Daoy (cell line): Measurements from ENCODE around the gene LIPM. TPM values are rescaled to one million over a fixed set of nuclear protein-coding genes. Genes with fewer than 3 reads are reported as not detected.

Experiments used
- DNase-seq: peaks from one replicate; pipeline ENCODE4 v3.0.0-alpha.2; 2015; ENCODE audit warnings: low read depth
- total RNA-seq: library from RNA; depleted of rRNA; stranded (reverse); fragments of >200 nt; shearing (Covaris generic); gene quantifications from 2 replicates; pipeline ENCODE4 v1.2.3, GENCODE V29; 2014; rRNA removed

The LIPM gene
- total RNA-seq, 1 experiment from 2014 or later, result not detected

DNA sequence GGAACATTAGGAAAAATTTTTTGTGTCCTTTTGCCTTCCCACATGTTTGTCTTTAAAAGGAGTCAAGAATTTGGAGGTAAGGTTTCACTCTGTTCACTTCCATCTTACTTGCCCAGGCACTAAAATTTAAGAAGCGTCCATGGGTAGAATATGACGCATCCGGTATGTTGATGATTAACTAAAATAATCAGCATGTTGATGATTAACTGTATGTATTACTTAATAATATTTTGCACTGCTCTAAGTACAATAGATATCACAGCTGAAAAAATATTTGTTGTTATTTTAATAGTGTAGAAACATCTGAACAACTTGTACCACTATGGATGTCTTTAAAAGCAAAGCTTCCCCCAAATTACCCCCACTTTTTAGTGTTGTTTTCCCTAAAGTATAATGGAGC lies 37.6 kb downstream of the LIPM start:
- no peak for DNase-seq

DNA sequence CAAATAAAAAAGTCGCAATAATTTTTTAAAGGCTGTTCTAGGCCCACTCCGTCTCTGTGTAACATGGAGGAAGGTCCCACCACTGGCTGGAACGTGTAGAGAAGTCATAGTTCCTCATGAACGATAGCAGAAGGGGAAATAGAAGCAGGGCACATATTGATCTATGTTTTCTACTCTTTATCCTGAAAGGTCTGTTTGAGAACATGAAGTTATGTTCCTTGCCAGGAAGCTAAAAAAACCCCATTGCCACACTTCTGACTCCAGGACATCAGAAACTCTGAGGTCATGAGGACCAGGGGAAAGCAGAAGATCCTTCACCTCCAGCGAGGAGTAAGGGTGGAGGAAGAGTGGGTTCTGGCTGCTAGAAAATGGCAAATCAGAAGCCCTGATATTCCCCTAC lies 38.4 kb downstream of the LIPM start:
- no peak for DNase-seq

DNA sequence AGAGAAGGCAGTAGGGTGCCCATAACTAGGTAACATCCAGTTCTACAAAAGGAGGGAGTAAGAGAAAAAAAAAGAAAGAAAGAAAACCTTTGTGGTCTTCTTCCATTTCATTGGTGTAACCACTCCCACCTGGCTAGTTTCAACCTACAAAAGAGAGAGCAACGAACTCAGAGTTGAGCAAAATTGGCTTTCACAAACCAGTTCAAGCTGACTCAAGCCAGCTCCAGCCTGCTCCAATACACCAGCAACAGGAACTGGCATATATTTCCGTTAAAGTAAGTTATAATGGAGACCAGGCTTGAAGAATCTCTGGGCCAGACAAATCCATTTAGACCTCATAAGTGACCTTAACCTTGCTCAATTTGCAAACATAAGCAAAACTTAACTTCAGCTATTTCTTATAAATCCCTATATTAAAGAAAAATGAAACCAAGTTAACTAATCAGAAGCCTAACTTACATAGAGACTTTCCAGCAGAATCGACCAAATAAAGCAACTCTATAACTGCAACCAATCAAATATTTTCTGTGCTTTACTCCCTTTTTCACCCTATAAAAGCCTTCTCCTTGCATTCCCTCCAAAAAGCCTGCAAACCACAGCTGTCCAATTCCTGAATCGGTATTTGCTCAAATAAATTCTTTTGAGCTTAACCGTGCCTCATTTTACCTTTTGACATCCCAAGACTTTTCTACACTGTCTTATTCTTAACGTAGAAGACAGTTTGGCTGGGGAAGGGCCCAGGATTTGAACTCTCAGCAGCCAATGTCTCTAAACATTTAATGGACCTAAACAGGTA lies 39.0 kb downstream of the LIPM start:
- DNase-seq, result no peak

DNA sequence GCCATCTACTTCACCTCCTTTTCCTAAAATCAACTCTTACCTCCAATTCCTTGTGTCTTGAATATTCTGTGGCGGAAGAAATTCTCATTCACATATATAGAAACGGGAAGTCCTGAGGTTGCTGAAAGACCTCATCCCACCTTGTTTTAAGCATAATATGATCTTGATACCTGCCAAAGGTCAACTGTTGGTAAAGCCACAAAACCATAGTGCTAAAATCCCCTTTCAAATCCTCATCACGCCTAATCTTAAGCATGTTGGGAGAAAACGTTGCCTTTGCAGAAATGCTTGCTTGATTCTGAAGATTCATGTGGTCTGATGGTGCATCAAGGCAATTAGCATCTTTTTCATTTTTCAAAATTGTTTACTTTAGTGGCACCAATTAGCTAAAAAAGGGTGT lies 40.6 kb downstream of the LIPM start:
- DNase-seq, result no peak

DNA sequence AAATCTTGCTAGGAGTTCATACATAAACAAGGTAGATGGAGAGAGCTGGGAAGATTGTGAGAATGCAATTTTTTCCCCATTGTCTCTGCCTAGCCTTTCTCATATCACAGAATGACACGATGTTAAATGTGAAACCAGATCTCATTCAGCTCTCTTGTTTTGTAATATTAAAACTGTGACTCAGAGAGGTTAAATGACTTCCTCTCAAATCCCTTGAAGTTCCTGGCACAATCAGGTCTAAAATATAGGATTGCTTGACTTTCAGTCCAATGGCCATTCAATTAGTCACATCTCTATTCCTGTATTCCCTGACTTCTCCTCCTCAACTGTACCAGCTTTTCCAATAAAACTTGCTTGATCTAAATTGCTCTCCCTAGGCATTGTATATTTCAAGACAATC lies 46.0 kb downstream of the LIPM start:
- peak; percentile 47 for DNase-seq

DNA sequence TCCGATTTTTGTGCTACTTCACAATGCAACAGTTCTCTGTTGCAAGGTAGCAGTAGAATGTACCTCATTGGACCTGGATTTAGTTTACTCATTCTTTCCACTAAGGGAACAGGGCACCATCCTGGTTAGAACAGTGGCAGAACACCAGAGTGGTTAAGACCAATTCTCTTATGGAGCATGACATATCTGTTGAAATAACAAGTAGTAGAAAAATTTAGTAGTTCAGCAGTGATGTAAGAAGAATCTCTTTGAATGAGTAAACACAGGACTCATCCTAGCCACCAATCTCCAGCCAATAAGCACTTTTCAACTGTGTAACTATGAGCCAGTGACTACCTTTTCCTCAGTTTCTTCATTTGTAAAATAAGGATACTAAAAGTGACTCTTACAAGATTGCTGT lies 46.7 kb downstream of the LIPM start:
- DNase-seq, result no peak

DNA sequence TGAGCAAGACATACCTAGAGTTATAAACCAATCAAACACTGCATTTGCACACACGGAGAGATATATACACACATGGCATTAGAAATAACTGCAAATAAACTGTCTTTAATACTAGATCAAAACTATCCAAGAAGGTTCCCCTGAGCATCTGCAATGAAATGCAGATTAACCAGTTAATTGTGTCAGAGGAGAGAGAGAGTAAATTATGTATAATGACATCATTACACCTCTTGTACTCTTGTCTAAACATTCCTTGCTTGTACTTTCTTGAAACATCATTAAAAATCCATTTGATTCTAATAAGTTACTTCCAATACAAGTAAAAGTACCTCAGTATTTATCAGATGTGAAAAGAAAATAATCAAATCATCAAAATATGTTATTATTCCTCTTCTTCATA lies 48.2 kb downstream of the LIPM start:
- no peak for DNase-seq

DNA sequence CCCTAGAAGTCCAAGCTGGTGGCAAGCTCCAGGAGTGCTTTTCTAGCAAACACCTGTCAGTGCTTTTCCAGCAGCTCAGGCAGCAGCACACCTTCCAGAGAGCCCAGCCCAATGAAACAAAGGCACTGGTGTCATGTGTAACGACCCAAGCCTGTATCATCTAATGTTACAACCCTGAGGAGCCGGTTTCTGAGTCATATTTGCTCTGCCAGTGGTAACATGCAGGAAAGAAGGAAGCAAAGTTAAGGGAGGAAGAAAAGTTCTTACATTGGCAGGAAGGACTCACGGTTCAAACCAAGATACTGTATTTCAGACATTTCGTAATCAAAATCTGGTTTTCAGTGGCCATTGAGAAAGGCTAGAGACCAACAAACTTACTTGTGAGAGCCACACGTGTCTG lies 49.2 kb downstream of the LIPM start, which contains the start of gene ANKRD22:
Gene ANKRD22, minus strand, starts transcription at position 139 of the 400 bp plus-strand sequence. CDS start 237 bp downstream, outside the sequence.
- peak; percentile 50 for DNase-seq

DNA sequence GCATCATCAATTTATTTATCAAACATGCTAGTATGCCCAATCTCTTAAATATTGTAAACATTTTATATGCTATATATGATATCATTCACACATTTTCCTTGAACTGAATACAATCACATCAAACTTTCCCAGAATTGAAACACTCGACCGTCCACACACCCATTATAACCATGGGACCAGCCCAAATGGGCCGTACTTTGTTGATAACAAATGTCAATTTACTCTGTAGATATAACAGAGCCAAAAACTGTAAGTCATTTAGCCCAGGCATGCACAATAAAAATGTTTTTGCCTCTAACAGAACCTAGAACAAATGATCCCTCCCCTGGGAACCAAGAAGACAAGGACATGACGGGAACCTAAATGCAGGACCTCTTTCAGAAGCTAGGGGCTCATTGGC lies 49.8 kb downstream of the LIPM start:
- no peak for DNase-seq

DNA sequence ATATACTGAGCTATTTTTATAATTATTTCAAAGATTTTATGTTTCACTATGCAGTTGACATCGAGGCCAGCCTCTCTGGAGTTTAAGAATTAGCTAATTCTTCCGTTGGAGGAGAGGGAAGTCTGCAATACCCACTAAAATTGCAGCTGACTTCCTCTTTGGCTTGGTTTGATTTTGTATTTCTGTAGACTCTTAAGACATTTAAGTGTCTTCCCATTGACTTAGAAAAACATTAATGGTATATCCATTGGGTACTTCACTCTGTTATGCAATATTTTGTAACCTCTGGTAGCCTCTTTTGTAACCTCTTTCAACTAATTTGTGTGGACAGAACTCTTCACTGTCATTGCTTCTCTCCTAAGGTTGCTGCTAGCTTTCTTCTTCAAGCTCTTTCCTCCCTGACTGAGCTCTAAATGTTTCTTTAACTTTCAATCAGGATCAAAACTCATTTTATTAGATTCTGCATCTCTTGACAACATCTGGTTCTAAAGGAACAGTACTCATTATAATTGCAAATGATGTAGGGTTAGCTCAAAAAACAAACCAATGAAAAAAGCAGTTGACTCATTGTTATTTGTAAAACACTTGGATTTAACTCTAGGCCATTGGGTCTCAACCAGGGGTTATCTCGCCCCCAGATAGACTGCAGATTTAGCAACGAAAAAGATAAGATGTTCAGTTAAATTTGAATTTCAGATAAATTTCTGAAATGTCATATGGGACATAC lies 50.8 kb downstream of the LIPM start:
- DNase-seq, result no peak

DNA sequence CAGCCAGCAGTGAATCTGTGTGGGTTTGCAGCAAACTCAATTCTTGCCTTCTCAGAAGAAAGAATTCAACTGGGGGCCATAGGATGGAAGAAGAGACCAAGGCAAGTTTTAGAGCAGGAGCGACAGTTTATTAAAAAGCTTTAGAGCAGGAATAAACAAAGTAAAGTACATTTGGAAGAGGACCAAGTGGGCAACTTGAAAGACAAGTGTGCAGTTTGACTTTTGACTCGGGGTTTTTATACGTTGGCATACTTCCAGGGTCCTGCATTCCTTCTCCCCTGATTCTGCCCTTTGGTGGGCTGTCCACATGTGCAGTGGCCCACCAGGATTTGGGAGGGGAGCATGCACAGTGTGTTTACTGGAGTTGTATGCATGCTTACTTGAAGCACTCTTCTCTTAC lies 52.2 kb downstream of the LIPM start:
- DNase-seq, result no peak

DNA sequence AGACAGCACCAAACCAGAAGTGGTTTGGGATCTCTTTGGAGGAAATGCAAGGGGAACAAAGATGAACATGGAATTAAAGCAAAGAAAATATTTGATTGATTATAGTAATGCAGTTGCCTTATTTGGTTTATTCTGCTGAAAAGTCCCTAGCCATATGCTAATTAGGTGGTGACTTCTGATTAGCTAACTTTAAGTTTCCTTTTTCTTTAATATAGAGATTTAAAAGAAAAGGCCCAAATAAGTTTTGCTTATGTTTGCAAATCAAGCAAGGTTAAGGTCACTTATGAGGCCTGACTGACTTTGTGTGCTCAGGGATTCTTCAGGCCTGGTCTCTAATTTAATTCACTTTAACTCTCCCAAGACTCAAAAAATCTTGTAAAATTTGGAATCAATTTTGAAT lies 55.3 kb downstream of the LIPM start:
- DNase-seq, result no peak

DNA sequence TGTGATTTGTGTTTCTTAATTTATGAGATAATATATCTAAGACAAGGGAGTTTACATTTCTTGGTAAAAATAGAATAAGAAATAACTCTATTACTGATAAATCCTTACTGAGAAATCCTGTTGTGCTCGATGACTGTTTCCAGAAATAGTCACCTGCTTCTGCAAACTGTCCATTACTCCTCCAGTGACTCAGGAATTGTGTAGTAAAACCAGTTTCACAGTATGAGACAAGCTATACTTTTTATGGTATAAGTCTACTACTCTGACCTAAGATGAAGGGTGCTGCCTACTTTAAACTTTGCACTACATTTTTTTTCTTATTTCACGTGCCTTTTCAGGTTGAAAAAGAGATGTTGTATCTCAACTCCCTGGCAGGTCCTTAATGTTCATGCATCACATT lies 56.0 kb downstream of the LIPM start:
- no peak for DNase-seq

DNA sequence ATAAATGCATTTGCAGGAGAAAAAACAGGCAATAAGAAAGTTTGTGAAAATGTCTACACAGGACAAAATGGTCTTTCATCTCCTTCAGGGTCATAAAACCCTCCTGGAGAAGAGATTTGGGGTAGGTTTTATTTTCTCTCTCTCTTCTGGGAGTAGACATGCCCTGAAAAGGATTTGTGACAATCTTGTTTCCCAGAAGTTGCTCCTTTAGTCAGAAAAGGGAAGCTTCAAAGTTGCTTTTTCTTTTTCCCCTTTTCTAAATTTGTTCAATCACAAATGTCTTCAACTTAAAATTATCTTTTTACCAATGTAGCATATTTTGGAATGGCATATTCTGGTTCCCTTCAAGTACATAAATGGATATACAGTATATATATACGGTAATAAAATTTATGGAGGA lies 58.5 kb downstream of the LIPM start:
- DNase-seq, result no peak

DNA sequence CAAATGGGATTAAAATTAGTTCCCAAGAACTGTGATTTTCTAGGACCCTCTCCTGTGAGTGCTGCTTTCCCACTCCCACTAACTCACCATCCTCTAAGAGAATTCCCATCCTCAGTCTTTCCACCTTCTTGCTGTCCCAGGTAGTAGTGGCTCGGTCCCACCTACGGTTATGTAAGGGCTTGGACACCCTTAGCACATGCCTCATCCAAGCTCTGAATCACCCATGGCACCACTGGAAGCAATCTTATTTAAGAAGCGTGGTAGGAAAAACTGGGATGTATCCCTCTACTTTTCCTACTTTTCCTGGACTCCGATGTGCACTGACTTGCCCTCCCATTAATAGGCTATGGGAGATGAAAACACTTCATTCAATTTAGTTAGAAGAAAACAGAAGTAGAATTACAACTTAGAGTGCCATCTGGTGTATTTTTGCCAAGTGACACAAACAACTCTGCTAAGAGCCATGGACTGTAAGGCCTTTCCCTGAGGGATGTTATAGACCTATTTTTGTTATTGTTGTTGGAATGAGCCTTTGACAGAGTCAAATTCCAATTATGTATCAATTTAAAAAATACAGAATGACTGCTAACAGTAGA lies 62.8 kb downstream of the LIPM start:
- no peak for DNase-seq

DNA sequence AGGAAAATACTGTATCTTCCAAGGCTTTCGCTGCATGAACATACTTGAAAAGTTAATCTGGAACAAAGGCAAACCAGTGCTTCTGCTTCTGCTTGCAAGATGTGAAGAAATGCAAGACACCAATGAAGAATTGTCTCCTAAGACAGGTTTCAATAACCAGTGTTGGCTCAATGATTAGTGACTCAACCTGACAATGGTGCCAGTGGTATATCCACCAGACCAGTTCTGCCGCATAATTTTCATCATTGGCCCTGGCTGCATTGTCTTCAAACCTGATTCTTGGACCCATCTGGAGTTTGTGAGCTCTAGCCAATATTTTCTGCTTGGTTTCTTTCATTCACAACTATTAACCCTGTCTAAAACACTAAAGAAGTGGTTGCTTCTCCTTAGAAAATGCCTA lies 63.9 kb downstream of the LIPM start:
- DNase-seq, result no peak

DNA sequence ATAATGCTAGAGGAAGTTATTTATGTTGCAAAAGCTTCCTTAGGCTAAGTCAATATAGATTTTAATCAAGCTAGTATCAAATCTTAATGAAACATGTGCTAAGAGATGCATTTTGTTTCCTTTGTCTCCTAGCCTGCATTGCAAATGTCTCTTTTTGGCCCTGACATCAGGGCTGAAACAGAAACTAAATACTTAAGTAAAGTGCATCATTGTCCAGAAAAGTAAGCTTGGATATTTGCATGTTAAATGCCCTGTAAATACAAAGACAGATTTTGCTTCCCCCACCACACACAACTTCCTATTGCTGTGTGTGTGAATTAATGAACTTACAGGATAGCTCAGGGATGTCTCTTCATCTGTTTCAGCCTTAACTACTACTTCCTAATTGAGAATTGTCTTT lies 67.6 kb downstream of the LIPM start:
- no peak for DNase-seq

Other genes starting within 250 kb of the LIPM start
- 4.3 and 13.9 TPM in 2 replicates for gene RNLS, start 219.4 kb upstream of the LIPM start, total RNA-seq
- gene LIPJ, start 216.0 kb upstream of the LIPM start, total RNA-seq, result not detected in 2 replicates
- gene LIPF, start 138.3 kb upstream of the LIPM start, total RNA-seq, result not detected in 2 replicates
- not detected in 2 replicates for gene LIPK, start 96.5 kb upstream of the LIPM start, total RNA-seq
- gene LIPN, start 42.7 kb upstream of the LIPM start, total RNA-seq, result not detected in 2 replicates
- gene ANKRD22, start 49.1 kb downstream of the LIPM start, total RNA-seq, result not detected in 2 replicates
- gene STAMBPL1, start 77.5 kb downstream of the LIPM start, total RNA-seq, result 22.9 and 23.9 TPM in 2 replicates
- 12.3 and 21.0 TPM in 2 replicates for gene ACTA2, start 150.0 kb downstream of the LIPM start, total RNA-seq
- gene FAS, start 188.1 kb downstream of the LIPM start, total RNA-seq, result 5.2 and 5.8 TPM in 2 replicates